ENCODE measurements around the gene CYP11A1. TPM values are rescaled to one million over a fixed set of nuclear protein-coding genes. Genes with fewer than 3 reads are reported as not detected.

Gene CYP11A1
- total RNA-seq, 1 experiment from 2014 or later, result 1.7 TPM

- Mint-ChIP-seq H3K9me3 (no peaks in the 10 kb centered on the region; a peak in 1 of 5 replicates), H3K36me3 (ENCODE audit: insufficient read depth in 1 of 3, low read depth in 3 of 3) (no peaks in the 10 kb centered on the region), H3K27me3 (ENCODE audit: low read depth) (peaks cover 6% of the 10 kb centered on the region), H3K27ac (no peak overlapping the region), H3K4me3 (no peak overlapping the region), H3K4me1 (peaks cover 14 to 25% of the 10 kb centered on the region in 2 experiments)
- H3K79me2 ChIP-seq (ENCODE audit: insufficient read depth, low read length), result no peaks in the 10 kb centered on the region
- no peak overlapping the region for H3K18ac ChIP-seq (ENCODE audit: insufficient read length, low read depth, low read length)
- H3T11ph ChIP-seq (ENCODE audit: low read length), result no peak overlapping the region
- H2AFZ ChIP-seq (ENCODE audit: low read length), result no peak overlapping the region
- no peak overlapping the region for H2BK5ac ChIP-seq (ENCODE audit: insufficient read length, low read length)
- H2BK120ac ChIP-seq (ENCODE audit: low read depth, low read length, poor library complexity, severe bottlenecking), result no peak overlapping the region
- no peak overlapping the region for H2BK20ac ChIP-seq (ENCODE audit: low read depth, low read length, poor library complexity, severe bottlenecking)
- H3K4ac ChIP-seq (ENCODE audit: low read depth, low read length), result no peak overlapping the region
- H4K5ac ChIP-seq (ENCODE audit: insufficient read length, low read depth, low read length), result no peak overlapping the region
- no peak overlapping the region for H3K56ac ChIP-seq (ENCODE audit: insufficient read length, low read depth, low read length)
- no CpG with 5 or more reads among the region's 7 CpGs for WGBS (ENCODE audit: extremely low coverage, insufficient read length, low lambda C conversion rate)
- TF ChIP-seq CTCF (conservative IDR thresholded peaks at IDR 0.05), result no peak
- no peak overlapping the region for H3K9ac ChIP-seq (ENCODE audit: extremely low read depth, insufficient read length, low read length)
- H3K23ac ChIP-seq (ENCODE audit: insufficient read length, low read depth, low read length), result no peak overlapping the region
- H4K91ac ChIP-seq (ENCODE audit: insufficient read length, low read depth, low read length), result no peak overlapping the region
- DNase-seq, result no peak
- H3K4me1 ChIP-seq (ENCODE audit: insufficient read depth, low read length), result no peaks in the 10 kb centered on the region; the same call in 1 of the 2 replicates
- H4K8ac ChIP-seq (replicated peaks; ENCODE audit: insufficient read length, low read depth, low read length), result no peak overlapping the region
- no peaks in the 10 kb centered on the region for H4K20me1 ChIP-seq (ENCODE audit: control insufficient read depth, insufficient read depth, insufficient read length)
- no peak overlapping the region for H2BK15ac ChIP-seq (ENCODE audit: low read depth, low read length)
- H3K27ac ChIP-seq (ENCODE audit: insufficient read length, low read depth, low read length), result no peak overlapping the region
- H3K23me2 ChIP-seq (ENCODE audit: insufficient read length, low read depth, low read length, poor library complexity, severe bottlenecking), result no peaks in the 10 kb centered on the region
- H2AK5ac ChIP-seq (ENCODE audit: insufficient read length, low read length), result no peak overlapping the region
- no peaks in the 10 kb centered on the region for H3K79me1 ChIP-seq (ENCODE audit: insufficient read depth, low read depth, low read length, poor library complexity, severe bottlenecking)
- no peak overlapping the region for H3K4me2 ChIP-seq (ENCODE audit: insufficient read depth, insufficient read length, low read length)
- H2BK12ac ChIP-seq (ENCODE audit: insufficient read length, low read depth, low read length), result no peak overlapping the region
- H3K27me3 ChIP-seq (ENCODE audit: insufficient read depth, low read length), result no peaks in the 10 kb centered on the region
- no peak overlapping the region for H3K14ac ChIP-seq (ENCODE audit: insufficient read depth, low read length)
- no peaks in the 10 kb centered on the region for H3K9me3 ChIP-seq (ENCODE audit: control insufficient read depth, low read depth, low read length)
Measured at GRCh38 chr15:74392902-74393301, 25.5 kb upstream of the CYP11A1 start.
